AG09309 (cell line): Measurements from ENCODE around the gene RAMP3.

Source experiments
- DNase-seq: peaks from one replicate; pipeline ENCODE4 v3.0.0-alpha.2; 2010; ENCODE audit warnings: low read depth
- H3K4me3 ChIP-seq: 2 replicates; pipeline ENCODE4 v1.5.1; 2011; ENCODE audit warnings: mild to moderate bottlenecking, low read depth, low read length, moderate library complexity; ENCODE audit not compliant: control insufficient read depth
- TF ChIP-seq, protein P1 (sequence below): IDR thresholded peaks from 2 replicates; pipeline ENCODE4 v1.5.1; 2011; ENCODE audit warnings: mild to moderate bottlenecking, low read depth, low read length, inconsistent platforms; ENCODE audit not compliant: insufficient read depth, control insufficient read depth; ENCODE audit errors: missing control alignments

The RAMP3 gene

DNA sequence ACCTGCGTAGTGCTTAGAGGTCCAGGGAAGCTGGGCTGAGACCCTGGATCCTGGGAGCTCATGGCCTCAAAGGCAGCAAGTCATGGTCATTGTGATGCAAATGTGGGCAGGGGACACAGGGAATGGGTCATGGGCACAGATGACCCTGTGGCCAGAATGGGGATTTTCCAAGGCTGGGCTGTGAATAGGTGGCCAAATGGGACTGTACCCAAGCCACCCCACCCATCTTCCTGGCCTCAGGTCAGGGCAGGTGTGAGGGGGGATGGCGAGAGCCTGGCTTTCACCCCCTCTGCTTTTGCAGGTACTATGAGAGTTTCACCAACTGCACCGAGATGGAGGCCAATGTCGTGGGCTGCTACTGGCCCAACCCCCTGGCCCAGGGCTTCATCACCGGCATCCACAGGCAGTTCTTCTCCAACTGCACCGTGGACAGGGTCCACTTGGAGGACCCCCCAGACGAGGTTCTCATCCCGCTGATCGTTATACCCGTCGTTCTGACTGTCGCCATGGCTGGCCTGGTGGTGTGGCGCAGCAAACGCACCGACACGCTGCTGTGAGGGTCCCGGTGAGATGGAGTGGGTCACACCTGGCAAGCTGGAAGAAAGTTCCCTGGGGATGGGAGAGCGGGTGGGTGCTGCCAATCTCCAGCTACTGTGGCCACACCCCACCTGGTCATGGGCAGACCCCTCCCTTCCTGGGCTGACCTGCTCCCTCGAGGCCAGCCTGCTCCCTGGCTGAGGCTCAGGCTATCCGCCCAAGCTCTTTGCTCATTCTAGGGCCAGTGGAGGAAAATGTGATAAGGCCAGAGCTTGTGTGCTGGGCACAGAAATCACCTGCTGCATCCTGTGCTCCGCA is 25.5 kb downstream of the RAMP3 start:
- TF ChIP-seq, protein P1, sequence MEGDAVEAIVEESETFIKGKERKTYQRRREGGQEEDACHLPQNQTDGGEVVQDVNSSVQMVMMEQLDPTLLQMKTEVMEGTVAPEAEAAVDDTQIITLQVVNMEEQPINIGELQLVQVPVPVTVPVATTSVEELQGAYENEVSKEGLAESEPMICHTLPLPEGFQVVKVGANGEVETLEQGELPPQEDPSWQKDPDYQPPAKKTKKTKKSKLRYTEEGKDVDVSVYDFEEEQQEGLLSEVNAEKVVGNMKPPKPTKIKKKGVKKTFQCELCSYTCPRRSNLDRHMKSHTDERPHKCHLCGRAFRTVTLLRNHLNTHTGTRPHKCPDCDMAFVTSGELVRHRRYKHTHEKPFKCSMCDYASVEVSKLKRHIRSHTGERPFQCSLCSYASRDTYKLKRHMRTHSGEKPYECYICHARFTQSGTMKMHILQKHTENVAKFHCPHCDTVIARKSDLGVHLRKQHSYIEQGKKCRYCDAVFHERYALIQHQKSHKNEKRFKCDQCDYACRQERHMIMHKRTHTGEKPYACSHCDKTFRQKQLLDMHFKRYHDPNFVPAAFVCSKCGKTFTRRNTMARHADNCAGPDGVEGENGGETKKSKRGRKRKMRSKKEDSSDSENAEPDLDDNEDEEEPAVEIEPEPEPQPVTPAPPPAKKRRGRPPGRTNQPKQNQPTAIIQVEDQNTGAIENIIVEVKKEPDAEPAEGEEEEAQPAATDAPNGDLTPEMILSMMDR = no peak

DNA sequence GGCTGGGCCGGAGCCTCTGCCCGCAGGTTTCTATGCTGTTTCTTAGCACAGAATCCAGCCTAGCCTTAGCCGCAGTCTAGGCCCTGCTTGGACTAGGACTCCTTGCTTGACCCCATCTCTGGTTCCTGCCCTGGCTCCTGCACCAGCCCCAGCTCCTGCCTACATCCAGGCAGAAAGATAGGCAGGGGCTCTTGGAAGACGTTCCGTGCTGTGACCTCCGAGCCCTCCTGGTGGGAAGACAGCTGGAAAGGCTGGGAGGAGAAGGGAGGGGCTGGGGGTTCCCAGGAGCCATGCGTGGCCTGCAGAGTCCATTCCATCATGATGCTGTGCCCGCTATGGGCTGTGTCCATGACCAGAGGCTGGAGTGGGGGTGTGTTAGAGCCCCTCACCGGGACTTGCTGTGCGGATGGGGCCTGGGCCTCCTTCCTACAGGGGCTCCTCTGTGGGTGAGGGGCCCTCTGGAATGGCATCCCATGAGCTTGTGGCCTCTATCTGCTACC is 26.2 kb downstream of the RAMP3 start:
- no peak overlapping the region for H3K4me3 ChIP-seq
- DNase-seq = no peak
- TF ChIP-seq, protein P1 = no peak

More for the DNA sequence above, 25.5 kb downstream of the RAMP3 start:
- DNase-seq = no peak
- H3K4me3 ChIP-seq = no peak overlapping the region

DNA sequence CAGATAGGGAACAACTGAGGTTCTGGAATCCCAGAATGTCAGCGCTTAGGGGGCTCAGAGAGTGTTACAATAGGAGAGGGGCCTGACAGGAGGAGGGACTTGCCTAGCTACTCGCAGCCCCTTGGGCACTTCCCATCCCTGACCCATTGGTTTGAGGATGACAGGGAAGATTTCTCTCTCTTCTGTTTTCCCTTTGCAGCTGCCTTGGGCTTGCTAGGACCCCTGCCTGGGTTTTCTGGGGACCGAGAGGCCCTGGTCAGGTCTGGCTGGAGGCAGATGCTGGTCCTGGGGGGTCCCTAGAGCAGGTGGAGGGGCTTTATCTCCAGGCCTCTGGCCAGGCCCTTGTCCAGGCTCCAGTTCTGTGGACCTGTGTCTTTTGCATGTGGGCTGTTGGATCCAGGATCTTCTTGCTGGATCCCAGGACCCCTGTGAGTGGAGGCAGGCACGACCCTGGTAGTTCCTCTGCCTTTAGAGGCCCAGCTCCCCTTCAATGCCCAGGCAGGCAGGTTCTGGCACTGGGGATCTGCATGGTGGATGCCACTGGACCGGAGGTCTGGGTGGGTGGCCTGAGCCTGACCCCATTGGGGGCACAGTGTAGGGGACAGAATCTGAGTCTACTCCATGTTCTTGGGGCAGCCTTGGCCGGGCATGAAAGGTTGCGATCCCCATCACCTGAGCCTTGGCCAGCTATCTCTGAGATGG is 26.9 kb downstream of the RAMP3 start:
- DNase-seq = no peak
- TF ChIP-seq, protein P1 = no peak
- no peak overlapping the region for H3K4me3 ChIP-seq

DNA sequence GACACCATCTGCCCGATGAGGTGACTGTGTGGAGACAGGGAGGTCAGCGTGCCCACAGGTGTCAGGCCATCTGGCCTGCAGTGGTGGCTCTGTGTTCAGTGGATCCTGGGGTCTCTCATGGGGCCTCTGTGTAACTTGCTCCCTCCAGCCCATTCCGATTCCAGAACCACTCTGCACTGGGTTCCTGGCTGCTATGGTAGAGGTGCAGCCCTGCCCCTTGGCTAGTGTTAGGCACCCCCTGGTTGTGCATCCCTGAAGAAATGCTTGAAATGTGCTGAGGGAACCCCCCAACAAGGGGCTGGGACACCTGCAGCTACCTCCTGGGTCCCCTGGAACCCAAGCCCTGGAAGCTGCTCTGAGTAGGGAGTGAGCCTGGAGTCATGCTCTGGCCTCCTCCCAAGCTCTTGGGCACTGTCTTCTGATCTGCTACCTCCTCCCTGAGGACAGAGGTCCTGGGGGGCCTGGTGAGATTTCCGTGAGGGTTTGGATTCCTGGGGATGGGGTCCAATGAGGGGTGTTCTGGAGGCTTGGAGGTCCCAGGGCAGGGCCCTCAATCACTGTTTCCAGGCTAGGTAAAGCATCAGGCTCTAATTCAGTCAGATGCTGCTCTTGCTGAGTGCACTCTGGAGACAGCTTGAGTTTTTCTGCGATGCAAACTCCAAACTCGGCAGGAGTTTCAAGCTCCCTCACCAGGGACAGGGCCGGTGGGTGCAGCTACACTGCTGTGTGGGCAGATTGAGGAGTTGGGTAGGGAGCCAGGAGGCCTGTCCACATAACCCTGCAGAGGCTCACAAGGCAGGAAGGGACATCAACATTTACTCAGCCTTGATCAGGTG is 27.7 kb downstream of the RAMP3 start:
- TF ChIP-seq, protein P1 = no peak
- no peak overlapping the region for H3K4me3 ChIP-seq
- no peak for DNase-seq

DNA sequence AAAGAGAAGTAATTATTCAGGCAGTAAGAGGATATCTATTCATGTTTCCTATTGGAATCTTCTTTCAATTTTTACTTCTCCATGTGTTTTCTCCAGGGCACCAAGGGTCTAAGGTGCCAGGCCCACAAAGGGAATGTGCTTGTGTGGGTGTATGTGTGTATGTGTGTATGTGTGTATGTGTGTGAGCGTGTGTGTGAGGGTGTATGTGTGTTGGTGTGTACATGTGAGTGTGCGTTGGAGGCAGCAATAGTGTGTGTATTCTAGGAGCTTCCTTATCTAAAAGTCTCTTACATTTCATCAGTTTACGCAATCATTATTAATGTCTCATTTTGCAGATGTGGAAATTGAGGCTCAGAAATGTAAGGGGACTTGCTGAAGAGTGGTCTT is 28.3 kb downstream of the RAMP3 start:
- TF ChIP-seq, protein P1 = no peak
- H3K4me3 ChIP-seq = no peak overlapping the region
- no peak for DNase-seq

DNA sequence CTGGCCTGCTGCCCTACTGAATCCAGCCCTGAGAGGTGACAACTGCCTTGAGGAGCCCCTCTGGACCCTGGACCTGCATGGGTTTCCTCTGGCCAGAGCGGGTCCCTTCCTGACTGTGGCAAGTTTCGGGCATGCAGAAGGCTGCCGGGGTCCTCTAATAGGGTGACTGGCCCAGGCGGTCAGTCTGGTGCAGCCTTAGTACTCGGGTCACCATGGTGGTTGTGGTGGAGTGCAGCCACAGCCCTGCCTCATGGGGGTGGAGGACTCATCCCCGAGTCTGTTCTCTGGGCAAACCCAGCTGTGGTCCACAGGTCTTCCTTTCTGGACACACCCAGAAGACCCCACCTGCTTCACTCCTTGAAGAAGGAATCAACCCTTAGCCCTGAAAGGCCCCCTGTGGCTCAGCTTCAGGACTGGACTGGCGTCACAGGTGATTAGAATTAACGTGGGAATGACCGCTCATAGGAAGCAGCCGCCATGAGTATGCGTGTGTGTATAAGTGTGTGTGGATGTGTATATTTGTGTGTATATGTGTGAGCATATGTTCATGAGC is 28.7 kb downstream of the RAMP3 start:
- no peak for DNase-seq
- TF ChIP-seq, protein P1 = no peak
- H3K4me3 ChIP-seq = no peak overlapping the region
